OCI-LY7 (cell line): ENCODE results near the gene TSPO. TPM values are rescaled to one million over a fixed set of nuclear protein-coding genes. Genes with fewer than 3 reads are reported as not detected.

Source experiments
- BruUV-seq: library from RNA; stranded (reverse); fragments of 400-500 nt; replicated peaks from 2 replicates; lab custom pipeline; 2021; lab: Mats Ljungman, UMichigan
- CTCF ChIA-PET: fragments of 300-600 bp; sonication (Branson Sonifier 250); formaldehyde crosslinking; loops from one replicate; lab custom pipeline; 2022; ENCODE audit warnings: antibody characterized with exemption; ENCODE audit not compliant: unreplicated experiment; lab: Charles Lee
- POLR2A ChIA-PET: fragments of 300-600 bp; sonication (Branson Sonifier 250); formaldehyde crosslinking; loops from one replicate; lab custom pipeline; 2022; ENCODE audit warnings: antibody characterized with exemption; lab: Charles Lee
- DNase-seq: peaks from one replicate; pipeline ENCODE4 v3.0.0-alpha.2; 2015; ENCODE audit warnings: low spot score
- H2AFZ ChIP-seq: fragments of 200-600 bp; sonication (generic), shearing (Covaris generic); 2 replicates; pipeline ENCODE4 v1.6.1; 2014; ENCODE audit warnings: mild to moderate bottlenecking, antibody characterized with exemption, low read length, moderate library complexity
- H3K27ac ChIP-seq: fragments of 200-600 bp; sonication (generic); 2 replicates; pipeline ENCODE4 v1.5.1; 2014; ENCODE audit warnings: mixed run types, low read depth, mild to moderate bottlenecking, moderate library complexity, low read length, inconsistent platforms; ENCODE audit not compliant: poor library complexity, severe bottlenecking
- H3K36me3 ChIP-seq: fragments of 200-600 bp; sonication (generic); 2 replicates; pipeline ENCODE4 v1.6.1; 2014; ENCODE audit warnings: mild to moderate bottlenecking, antibody characterized with exemption, low read length, moderate library complexity, mixed read lengths; ENCODE audit not compliant: insufficient read depth
- H3K4me1 ChIP-seq: fragments of 200-600 bp; sonication (generic); 2 replicates; pipeline ENCODE4 v1.5.1; 2014; ENCODE audit warnings: mild to moderate bottlenecking, low read length; ENCODE audit not compliant: insufficient read depth, poor library complexity, severe bottlenecking
- H3K4me2 ChIP-seq: fragments of 200-600 bp; sonication (generic); 2 replicates; pipeline ENCODE4 v1.6.1; 2014; ENCODE audit warnings: mild to moderate bottlenecking, low read length
- H3K4me3 ChIP-seq: fragments of 200-600 bp; sonication (generic); 2 replicates; pipeline ENCODE4 v1.5.1; 2014; ENCODE audit warnings: mild to moderate bottlenecking, low read depth, low read length; ENCODE audit not compliant: poor library complexity, severe bottlenecking
- H3K79me2 ChIP-seq: fragments of 200-600 bp; sonication (generic); 2 replicates; pipeline ENCODE4 v1.6.1; 2016; ENCODE audit warnings: low read depth, mild to moderate bottlenecking, low read length, moderate library complexity, mixed read lengths; ENCODE audit not compliant: insufficient read depth
- H3K9me2 ChIP-seq: fragments of 200-600 bp; sonication (generic); 2 replicates; pipeline ENCODE4 v1.6.1; 2016; ENCODE audit warnings: mild to moderate bottlenecking, low read length, mixed read lengths; ENCODE audit not compliant: insufficient read depth
- H3K9me3 ChIP-seq: fragments of 200-600 bp; sonication (generic); 2 replicates; pipeline ENCODE4 v1.6.1; 2014; ENCODE audit warnings: mild to moderate bottlenecking, mixed run types, low read length, mixed read lengths
- H4K20me1 ChIP-seq: fragments of 200-600 bp; sonication (generic); 2 replicates; pipeline ENCODE4 v1.6.1; 2014; ENCODE audit warnings: mild to moderate bottlenecking, antibody characterized with exemption, low read length, moderate library complexity, mixed read lengths; ENCODE audit not compliant: insufficient read depth
- EZH2phosphoT487 ChIP-seq: fragments of 200-600 bp; sonication (generic); IDR thresholded peaks from 2 replicates; pipeline ENCODE4 v1.6.1; 2018; ENCODE audit warnings: low read depth, borderline replicate concordance, mild to moderate bottlenecking, mixed run types, antibody characterized with exemption, low read length, moderate library complexity, mixed read lengths
- intact Hi-C: fragments of 100-400 bp; cut with micrococcal nuclease; formaldehyde crosslinking; loops from one replicate; pipeline ENCODE4 v1.10.0; 2022; ENCODE audit not compliant: unreplicated experiment
- total RNA-seq, 2 experiments: library from RNA; depleted of rRNA in 1 of 2; stranded (reverse); fragments of >200 nt in 1 of 2; shearing (Covaris generic) in 1 of 2; gene quantifications; 2 replicates each; pipeline ENCODE4 v1.2.3, GENCODE V29; 2014 to 2022
- TF ChIP-seq, protein P1 (sequence below): fragments of 200-600 bp; sonication (generic); conservative IDR thresholded peaks from 2 replicates; pipeline ENCODE4 v1.5.1; 2014; ENCODE audit warnings: mild to moderate bottlenecking, antibody characterized with exemption, low read length, moderate library complexity, mixed read lengths

Gene TSPO
- total RNA-seq, 2 experiments from 2014 or later = 47.1 to 69.9 TPM

GRCh38 chr22:43207849-43208702 lies 56.7 kb downstream of the TSPO start:
- no peak overlapping the region for H3K4me3 ChIP-seq
- CTCF ChIA-PET = no interaction called here
- no peak overlapping the region for H3K4me2 ChIP-seq

GRCh38 chr22:43208703-43209522 lies 57.6 kb downstream of the TSPO start:
- Histone ChIP-seq H3K4me3 (no peak overlapping the region), H3K4me1 (no peaks in the 10 kb centered on the region), H3K36me3 (no peaks in the 10 kb centered on the region), H3K4me2 (no peak overlapping the region), H3K27ac (no peak overlapping the region), H4K20me1 (no peaks in the 10 kb centered on the region), H2AFZ (no peak overlapping the region), H3K9me2 (no peaks in the 10 kb centered on the region), H3K79me2 (no peaks in the 10 kb centered on the region), H3K9me3 (no peaks in the 10 kb centered on the region)
- POLR2A ChIA-PET = interaction anchor here (0.6 kb wide), 1 partner anchor 11 kb away, joined by 4 read pairs; no protein-coding TSS in a partner anchor
- intact Hi-C loops = no loop called here
- BruUV-seq = no TSS peak
- no peak for DNase-seq
- TF ChIP-seq EZH2phosphoT487 = no peak
- TF ChIP-seq, protein P1, sequence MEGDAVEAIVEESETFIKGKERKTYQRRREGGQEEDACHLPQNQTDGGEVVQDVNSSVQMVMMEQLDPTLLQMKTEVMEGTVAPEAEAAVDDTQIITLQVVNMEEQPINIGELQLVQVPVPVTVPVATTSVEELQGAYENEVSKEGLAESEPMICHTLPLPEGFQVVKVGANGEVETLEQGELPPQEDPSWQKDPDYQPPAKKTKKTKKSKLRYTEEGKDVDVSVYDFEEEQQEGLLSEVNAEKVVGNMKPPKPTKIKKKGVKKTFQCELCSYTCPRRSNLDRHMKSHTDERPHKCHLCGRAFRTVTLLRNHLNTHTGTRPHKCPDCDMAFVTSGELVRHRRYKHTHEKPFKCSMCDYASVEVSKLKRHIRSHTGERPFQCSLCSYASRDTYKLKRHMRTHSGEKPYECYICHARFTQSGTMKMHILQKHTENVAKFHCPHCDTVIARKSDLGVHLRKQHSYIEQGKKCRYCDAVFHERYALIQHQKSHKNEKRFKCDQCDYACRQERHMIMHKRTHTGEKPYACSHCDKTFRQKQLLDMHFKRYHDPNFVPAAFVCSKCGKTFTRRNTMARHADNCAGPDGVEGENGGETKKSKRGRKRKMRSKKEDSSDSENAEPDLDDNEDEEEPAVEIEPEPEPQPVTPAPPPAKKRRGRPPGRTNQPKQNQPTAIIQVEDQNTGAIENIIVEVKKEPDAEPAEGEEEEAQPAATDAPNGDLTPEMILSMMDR = no peak
- CTCF ChIA-PET = no interaction called here

More at GRCh38 chr22:43207849-43208702, 56.7 kb downstream of the TSPO start:
- POLR2A ChIA-PET = no interaction called here
- Histone ChIP-seq H3K9me2 (no peaks in the 10 kb centered on the region), H2AFZ (no peak overlapping the region), H4K20me1 (no peaks in the 10 kb centered on the region), H3K4me1 (no peaks in the 10 kb centered on the region), H3K79me2 (no peaks in the 10 kb centered on the region), H3K27ac (no peak overlapping the region), H3K36me3 (no peaks in the 10 kb centered on the region), H3K9me3 (no peaks in the 10 kb centered on the region)
- intact Hi-C loops = no loop called here
- TF ChIP-seq, protein P1 = no peak
- TF ChIP-seq EZH2phosphoT487 = no peak
- no peak for DNase-seq
- no TSS peak for BruUV-seq
